ENCODE data around the gene PLXNA2. TPM values are rescaled to one million over a fixed set of nuclear protein-coding genes. Genes with fewer than 3 reads are reported as not detected.
A peak's percentile ranks its signal among the peaks of the same experiment; 100 is the strongest.

The PLXNA2 gene
- total RNA-seq (0.62 TPM), polyA plus RNA-seq (under 1 TPM in 2 of 4 donors, not detected in 2; 0.02 to 0.16 TPM)

GRCh38 chr1:208243967-208244916 is at the start of gene PLXNA2:
TSS of gene PLXNA2 (minus strand) at chr1:208244384. CDS start at chr1:208217922, 26,462 bp downstream.
- H3K9me3 Mint-ChIP-seq: no peaks in the 10 kb centered on the region
- no peaks in the 10 kb centered on the region for H3K36me3 ChIP-seq (ENCODE audit: control insufficient read depth, insufficient read depth, low read length)
- peaks cover 55% of the 10 kb centered on the region for H3K27me3 Mint-ChIP-seq
- ATAC-seq (ENCODE audit: low read depth in 2 of 2): peak; percentile 67 to 74
- H3K36me3 Mint-ChIP-seq: no peaks in the 10 kb centered on the region
- peak; percentile 28 to 82 (median 48) for DNase-seq
- H3K27ac ChIP-seq (ENCODE audit: insufficient read depth, low read length, poor library complexity, severe bottlenecking): peak within 1 kb of the TSS; percentile 30
- peaks cover 5 to 21% (median 7%) of the 10 kb centered on the region in 4 donors for H3K4me1 Mint-ChIP-seq
- no peaks in the 10 kb centered on the region for H3K9me3 ChIP-seq (ENCODE audit: control insufficient read depth in 2 of 2, low read length in 2 of 2)
- H3K27ac Mint-ChIP-seq: peak within 1 kb of the TSS in 2 of 3 donors; percentile 1 to 83
- H3K4me1 ChIP-seq (ENCODE audit: control insufficient read depth, insufficient read depth, low read length, poor library complexity, severe bottlenecking): peaks cover 25% of the 10 kb centered on the region
- peak within 1 kb of the TSS; percentile 81 to 90 (median 85) for H3K4me3 Mint-ChIP-seq
- peak within 1 kb of the TSS; percentile 77 for H3K4me3 ChIP-seq (ENCODE audit: low read depth, low read length)
- peaks cover 19% of the 10 kb centered on the region for H3K27me3 ChIP-seq (ENCODE audit: control insufficient read depth, insufficient read depth, low read length)

- Mint-ChIP-seq H3K4me3 (no peak overlapping the region), H3K4me1 (no peaks in the 10 kb centered on the region)
These were observed 48.7 kb upstream of the PLXNA2 start for GRCh38 chr1:208292908-208293307.

GRCh38 chr1:208291923-208292711 is 47.9 kb upstream of the PLXNA2 start:
- Mint-ChIP-seq H3K27me3 (peaks cover 11% of the 10 kb centered on the region), H3K27ac (no peak overlapping the region), H3K4me1 (no peaks in the 10 kb centered on the region), H3K9me3 (peaks cover 0 to 2% (median 0%) of the 10 kb centered on the region in 7 donors), H3K4me3 (no peak overlapping the region), H3K36me3 (no peaks in the 10 kb centered on the region)
- H3K9me3 ChIP-seq (ENCODE audit: control insufficient read depth in 2 of 2, low read length in 2 of 2): no peaks in the 10 kb centered on the region
- ATAC-seq (ENCODE audit: low read depth in 2 of 2) (no peak), DNase-seq (no peak)
- H3K27me3 ChIP-seq (ENCODE audit: control insufficient read depth, insufficient read depth, low read length): peaks cover 3% of the 10 kb centered on the region
- no peaks in the 10 kb centered on the region for H3K36me3 ChIP-seq (ENCODE audit: control insufficient read depth, insufficient read depth, low read length)
- no peaks in the 10 kb centered on the region for H3K4me1 ChIP-seq (ENCODE audit: control insufficient read depth, insufficient read depth, low read length, poor library complexity, severe bottlenecking)
- no peak overlapping the region for H3K4me3 ChIP-seq (ENCODE audit: low read depth, low read length)
- H3K27ac ChIP-seq (ENCODE audit: insufficient read depth, low read length, poor library complexity, severe bottlenecking): no peak overlapping the region

More at GRCh38 chr1:208292908-208293307, 48.7 kb upstream of the PLXNA2 start:
- Histone ChIP-seq H3K4me1 (ENCODE audit: control insufficient read depth, insufficient read depth, low read length, poor library complexity, severe bottlenecking) (no peaks in the 10 kb centered on the region), H3K27ac (ENCODE audit: insufficient read depth, low read length, poor library complexity, severe bottlenecking) (no peak overlapping the region), H3K4me3 (ENCODE audit: low read depth, low read length) (no peak overlapping the region), H3K9me3 (ENCODE audit: control insufficient read depth in 2 of 2, low read length in 2 of 2) (no peaks in the 10 kb centered on the region), H3K27me3 (ENCODE audit: control insufficient read depth, insufficient read depth, low read length) (peaks cover 3% of the 10 kb centered on the region), H3K36me3 (ENCODE audit: control insufficient read depth, insufficient read depth, low read length) (no peaks in the 10 kb centered on the region)
- no peak for ATAC-seq (ENCODE audit: low read depth in 2 of 2)
- Mint-ChIP-seq H3K36me3 (no peaks in the 10 kb centered on the region), H3K9me3 (peaks cover 0 to 2% (median 0%) of the 10 kb centered on the region in 7 donors), H3K27ac (no peak overlapping the region), H3K27me3 (peaks cover 14% of the 10 kb centered on the region)
- DNase-seq: no peak

GRCh38 chr1:208291129-208291528 is 46.9 kb upstream of the PLXNA2 start:
- Mint-ChIP-seq H3K4me3 (no peak overlapping the region), H3K36me3 (no peaks in the 10 kb centered on the region), H3K27me3 (peaks cover 11% of the 10 kb centered on the region), H3K9me3 (peaks cover 0 to 2% (median 0%) of the 10 kb centered on the region in 7 donors), H3K4me1 (no peaks in the 10 kb centered on the region), H3K27ac (no peak overlapping the region)
- Histone ChIP-seq H3K9me3 (ENCODE audit: control insufficient read depth in 2 of 2, low read length in 2 of 2) (no peaks in the 10 kb centered on the region), H3K4me1 (ENCODE audit: control insufficient read depth, insufficient read depth, low read length, poor library complexity, severe bottlenecking) (no peaks in the 10 kb centered on the region), H3K27ac (ENCODE audit: insufficient read depth, low read length, poor library complexity, severe bottlenecking) (no peak overlapping the region), H3K36me3 (ENCODE audit: control insufficient read depth, insufficient read depth, low read length) (no peaks in the 10 kb centered on the region), H3K4me3 (ENCODE audit: low read depth, low read length) (no peak overlapping the region), H3K27me3 (ENCODE audit: control insufficient read depth, insufficient read depth, low read length) (peaks cover 3% of the 10 kb centered on the region)
- ATAC-seq (ENCODE audit: low read depth in 2 of 2) (no peak), DNase-seq (no peak)

GRCh38 chr1:208289716-208290115 is 45.5 kb upstream of the PLXNA2 start:
- Mint-ChIP-seq H3K27ac (no peak overlapping the region), H3K4me1 (no peaks in the 10 kb centered on the region), H3K9me3 (peaks cover 0 to 2% (median 0%) of the 10 kb centered on the region in 7 donors), H3K36me3 (no peaks in the 10 kb centered on the region), H3K27me3 (peaks cover 10% of the 10 kb centered on the region), H3K4me3 (no peak overlapping the region)
- Histone ChIP-seq H3K27ac (ENCODE audit: insufficient read depth, low read length, poor library complexity, severe bottlenecking) (no peak overlapping the region), H3K9me3 (ENCODE audit: control insufficient read depth in 2 of 2, low read length in 2 of 2) (no peaks in the 10 kb centered on the region), H3K4me3 (ENCODE audit: low read depth, low read length) (no peak overlapping the region), H3K4me1 (ENCODE audit: control insufficient read depth, insufficient read depth, low read length, poor library complexity, severe bottlenecking) (no peaks in the 10 kb centered on the region), H3K36me3 (ENCODE audit: control insufficient read depth, insufficient read depth, low read length) (no peaks in the 10 kb centered on the region), H3K27me3 (ENCODE audit: control insufficient read depth, insufficient read depth, low read length) (peaks cover 3% of the 10 kb centered on the region)
- no peak for DNase-seq
- no peak for ATAC-seq (ENCODE audit: low read depth in 2 of 2)

- no peak for DNase-seq
- Mint-ChIP-seq H3K4me1 (no peaks in the 10 kb centered on the region), H3K4me3 (no peak overlapping the region), H3K36me3 (no peaks in the 10 kb centered on the region), H3K27ac (no peak overlapping the region), H3K27me3 (peaks cover 10% of the 10 kb centered on the region), H3K9me3 (peaks cover 0 to 2% (median 0%) of the 10 kb centered on the region in 7 donors)
- Histone ChIP-seq H3K27ac (ENCODE audit: insufficient read depth, low read length, poor library complexity, severe bottlenecking) (no peak overlapping the region), H3K9me3 (ENCODE audit: control insufficient read depth in 2 of 2, low read length in 2 of 2) (no peaks in the 10 kb centered on the region), H3K27me3 (ENCODE audit: control insufficient read depth, insufficient read depth, low read length) (no peaks in the 10 kb centered on the region), H3K4me1 (ENCODE audit: control insufficient read depth, insufficient read depth, low read length, poor library complexity, severe bottlenecking) (no peaks in the 10 kb centered on the region), H3K36me3 (ENCODE audit: control insufficient read depth, insufficient read depth, low read length) (no peaks in the 10 kb centered on the region), H3K4me3 (ENCODE audit: low read depth, low read length) (no peak overlapping the region)
- no peak for ATAC-seq (ENCODE audit: low read depth in 2 of 2)
These were observed 44.3 kb upstream of the PLXNA2 start for GRCh38 chr1:208288495-208288894.

- Mint-ChIP-seq H3K27me3 (peaks cover 17% of the 10 kb centered on the region), H3K36me3 (no peaks in the 10 kb centered on the region), H3K4me1 (no peaks in the 10 kb centered on the region), H3K9me3 (peaks cover 0 to 2% (median 0%) of the 10 kb centered on the region in 7 donors), H3K27ac (no peak overlapping the region), H3K4me3 (no peak overlapping the region)
- ATAC-seq (ENCODE audit: low read depth in 2 of 2) (no peak), DNase-seq (no peak)
- Histone ChIP-seq H3K4me1 (ENCODE audit: control insufficient read depth, insufficient read depth, low read length, poor library complexity, severe bottlenecking) (no peaks in the 10 kb centered on the region), H3K9me3 (ENCODE audit: control insufficient read depth in 2 of 2, low read length in 2 of 2) (no peaks in the 10 kb centered on the region), H3K27me3 (ENCODE audit: control insufficient read depth, insufficient read depth, low read length) (peaks cover 2% of the 10 kb centered on the region), H3K36me3 (ENCODE audit: control insufficient read depth, insufficient read depth, low read length) (no peaks in the 10 kb centered on the region), H3K27ac (ENCODE audit: insufficient read depth, low read length, poor library complexity, severe bottlenecking) (no peak overlapping the region), H3K4me3 (ENCODE audit: low read depth, low read length) (no peak overlapping the region)
These were observed 36.7 kb upstream of the PLXNA2 start for GRCh38 chr1:208280681-208281450.

Data from CD4-positive, CD25-positive, alpha-beta regulatory T cell (primary cell).